Right renal pelvis (tissue), 4 donors: ENCODE measurements around the gene EXT2. TPM values are rescaled to one million over a fixed set of nuclear protein-coding genes. Genes with fewer than 3 reads are reported as not detected.

Experiments used
- DNase-seq, 4 donors: peaks; one replicate each; pipeline ENCODE4 v3.0.0-alpha.2; 2013; ENCODE audit warnings: low read depth in 4 of 4, low spot score in 3 of 4, missing footprints in 1 of 4
- polyA plus RNA-seq, 4 donors: library from polyadenylated mRNA; unstranded; fragments of 120-200 nt; gene quantifications; one replicate each; pipeline ENCODE4 v1.2.1, GENCODE V29; 2013; ENCODE audit not compliant: insufficient read length in 4 of 4

Gene EXT2
- polyA plus RNA-seq, 4 donors, result 71.2 to 78.2 (median 74.4) TPM

- DNase-seq, result no peak
Observed at GRCh38 chr11:44083906-44084305, 11.6 kb upstream of the EXT2 start.

DNA sequence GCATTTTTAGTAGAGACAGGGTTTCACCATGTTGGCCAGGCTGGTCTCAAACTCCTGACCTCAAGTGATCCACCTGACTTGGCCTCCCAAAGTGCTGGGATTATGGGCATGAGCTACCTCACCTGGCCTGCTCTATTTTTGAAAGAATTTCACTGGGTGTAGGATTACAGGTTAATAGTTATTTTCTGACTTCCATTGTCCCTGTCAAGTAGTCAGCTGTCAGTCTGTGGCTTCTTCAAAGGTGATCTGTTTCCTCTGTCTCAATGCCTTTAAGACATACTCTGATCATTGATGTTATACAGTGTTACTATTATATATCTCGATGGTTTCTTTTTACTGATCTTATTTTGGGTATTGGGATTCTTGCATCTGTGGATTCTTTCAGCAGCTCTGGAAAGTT lies 10.1 kb upstream of the EXT2 start:
- DNase-seq, result no peak

DNA sequence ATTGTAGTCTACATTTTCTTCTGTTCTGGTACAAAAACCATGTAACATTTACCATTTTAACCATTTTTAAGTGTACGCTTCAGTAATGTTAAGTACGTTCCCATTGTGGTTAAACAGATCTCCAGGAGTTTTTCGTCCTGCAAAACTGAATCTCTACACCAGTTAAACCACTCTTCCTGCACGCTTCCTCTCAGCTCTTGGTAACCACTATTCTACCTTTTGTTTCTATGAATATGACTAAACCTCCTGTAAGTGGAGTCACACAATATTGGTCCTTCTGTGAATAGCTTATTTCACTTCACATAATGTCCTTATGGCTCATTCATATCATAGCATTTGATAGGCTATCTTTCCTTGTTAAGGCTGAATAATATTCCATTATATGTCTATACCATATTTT lies 7.1 kb upstream of the EXT2 start:
- no peak for DNase-seq

GRCh38 chr11:44088871-44089270 lies 6.6 kb upstream of the EXT2 start:
- DNase-seq, result no peak

DNA sequence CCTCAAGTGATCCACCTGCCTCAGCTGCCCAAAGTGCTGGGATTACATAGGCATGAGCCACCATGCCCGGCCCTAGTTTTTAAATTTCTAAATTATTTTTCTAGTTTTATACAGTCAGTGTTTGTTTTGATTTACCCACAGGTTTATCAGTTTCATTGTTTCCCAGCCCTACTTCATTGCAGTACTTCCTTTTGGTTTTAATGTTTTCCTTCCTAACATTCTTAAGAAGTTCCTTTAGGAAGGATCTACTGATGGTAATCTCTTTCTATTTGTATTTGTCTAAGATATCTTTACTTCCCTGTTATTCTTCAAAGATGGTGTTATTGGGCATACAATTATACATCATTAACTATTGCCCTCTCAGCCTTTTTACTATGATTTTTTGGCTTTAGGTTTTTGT lies 4.9 kb upstream of the EXT2 start:
- no peak for DNase-seq

DNA sequence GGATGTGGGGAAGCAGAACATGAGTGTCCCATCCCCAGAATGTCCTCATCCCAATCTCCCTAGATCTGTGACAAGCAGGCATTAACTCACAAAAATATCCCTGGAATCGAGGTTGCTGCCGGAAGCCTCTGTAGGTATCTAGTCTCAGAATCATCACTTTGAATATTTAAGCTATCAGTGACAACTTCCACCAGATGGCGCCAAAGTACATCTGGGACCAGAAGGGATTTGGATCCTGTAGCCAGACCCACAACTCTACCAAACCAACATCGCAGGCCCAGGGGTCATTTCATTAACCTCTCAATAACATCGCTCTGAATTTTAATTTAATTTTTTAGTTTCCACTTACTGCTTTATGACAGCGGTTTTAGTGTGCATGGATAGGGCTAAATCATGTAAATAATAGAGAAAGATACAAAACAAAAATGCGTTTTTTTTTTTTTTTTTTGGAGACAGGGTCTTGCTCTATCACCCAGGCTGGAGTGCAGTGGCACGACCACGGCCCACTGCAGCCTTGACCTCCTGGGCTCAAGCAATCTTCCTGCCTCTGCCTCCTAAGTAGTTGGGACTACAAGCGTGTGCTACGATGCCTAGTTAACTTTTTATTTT lies 1.1 kb upstream of the EXT2 start:
- peak; percentile 59 to 72 (median 68) for DNase-seq

GRCh38 chr11:44096360-44097185 lies 1.1 kb downstream of the EXT2 start:
- DNase-seq, result no peak

DNA sequence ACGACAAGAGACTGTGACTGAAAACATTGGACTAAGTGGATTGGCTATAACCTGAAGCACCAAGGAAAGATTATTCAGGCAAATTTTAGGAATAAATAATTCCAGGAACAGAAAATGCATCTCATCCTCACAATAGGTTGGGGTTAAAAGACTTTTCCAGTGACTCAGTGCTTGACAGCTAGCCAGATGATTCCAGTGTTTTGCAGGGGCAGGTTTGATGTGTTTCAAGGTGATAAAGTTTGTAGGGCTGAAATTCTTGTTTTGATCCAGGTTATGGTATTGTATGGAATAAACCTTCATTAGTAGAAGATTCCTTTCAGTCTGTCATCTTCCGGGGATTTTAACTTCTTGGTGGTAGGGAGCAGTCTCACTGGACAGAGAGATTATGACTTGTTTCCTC lies 2.3 kb downstream of the EXT2 start:
- DNase-seq, result no peak

DNA sequence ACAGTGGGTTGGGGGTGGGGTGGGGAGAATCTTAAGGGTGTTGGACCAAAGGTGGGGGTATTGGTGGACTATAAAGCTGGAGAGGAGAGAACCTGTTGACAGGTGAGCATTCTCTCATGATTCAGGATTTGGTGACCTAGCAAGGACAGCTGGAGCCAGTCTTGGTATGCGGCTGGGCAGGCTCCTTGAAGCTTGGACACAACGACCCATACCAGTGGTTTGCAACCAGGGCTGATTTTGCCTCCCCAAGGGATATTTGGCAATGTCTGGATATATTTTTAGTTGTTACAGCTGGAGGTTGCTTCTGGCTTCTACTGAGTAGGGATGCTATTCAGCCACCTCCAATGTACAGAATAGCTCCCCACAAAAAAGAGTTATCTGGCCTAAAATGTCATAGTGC lies 5.6 kb downstream of the EXT2 start:
- DNase-seq, result no peak

DNA sequence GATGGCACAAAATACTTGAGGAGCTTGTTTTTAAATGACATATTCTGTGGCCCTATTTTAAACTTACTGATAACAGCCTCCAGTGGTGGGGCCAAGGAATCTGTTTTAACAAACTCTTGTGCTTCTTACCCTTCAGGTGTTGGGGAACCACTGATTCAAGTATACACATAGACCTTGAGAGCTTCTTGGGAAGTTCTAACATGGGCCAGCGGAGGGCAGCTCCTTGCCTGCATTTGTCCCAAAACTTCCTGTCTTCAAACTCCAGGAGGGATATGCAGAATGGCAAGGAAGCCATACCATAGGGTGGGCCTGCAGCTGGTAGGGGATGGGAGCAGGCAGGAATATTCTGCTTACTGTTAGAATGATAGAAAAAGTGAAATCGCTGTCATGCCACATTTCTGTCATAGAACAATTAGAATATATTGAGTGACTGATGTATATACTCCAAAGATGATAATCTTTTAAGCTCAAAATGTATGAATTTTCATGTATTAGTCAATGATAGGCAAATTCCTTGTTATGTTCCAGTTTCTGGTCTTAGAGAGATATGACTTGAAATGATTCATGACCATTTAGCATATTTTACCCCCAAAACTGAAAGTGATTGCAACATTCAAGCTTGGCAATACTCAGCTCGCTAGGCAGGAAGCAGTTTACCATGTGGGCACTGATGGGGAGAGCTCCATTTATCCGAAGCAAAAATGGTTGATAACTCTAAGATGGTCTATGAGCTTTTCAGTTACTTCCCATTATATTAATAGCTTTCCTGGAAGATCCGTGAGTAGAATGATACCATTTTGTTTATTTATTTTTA lies 9.2 kb downstream of the EXT2 start:
- DNase-seq, result no peak

DNA sequence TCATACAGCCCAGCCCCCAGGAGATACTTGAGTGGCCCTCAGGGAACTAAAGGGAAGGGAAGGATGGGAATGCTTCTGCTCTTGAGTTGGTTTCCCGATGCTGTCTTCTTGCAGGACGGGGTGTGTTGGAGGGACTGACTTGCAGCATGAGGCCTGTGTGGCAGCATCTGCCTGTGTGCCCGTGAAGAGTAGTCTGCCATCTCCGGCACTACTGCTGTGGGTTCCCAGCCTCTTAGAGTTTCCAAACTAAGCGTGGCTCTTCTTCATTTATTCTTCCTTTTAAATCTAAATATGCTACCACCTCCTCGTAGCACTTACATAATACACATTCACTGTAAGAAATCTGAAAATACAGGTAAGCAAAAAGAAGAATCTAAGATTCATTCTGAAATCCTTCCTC lies 12.8 kb downstream of the EXT2 start:
- no peak for DNase-seq

DNA sequence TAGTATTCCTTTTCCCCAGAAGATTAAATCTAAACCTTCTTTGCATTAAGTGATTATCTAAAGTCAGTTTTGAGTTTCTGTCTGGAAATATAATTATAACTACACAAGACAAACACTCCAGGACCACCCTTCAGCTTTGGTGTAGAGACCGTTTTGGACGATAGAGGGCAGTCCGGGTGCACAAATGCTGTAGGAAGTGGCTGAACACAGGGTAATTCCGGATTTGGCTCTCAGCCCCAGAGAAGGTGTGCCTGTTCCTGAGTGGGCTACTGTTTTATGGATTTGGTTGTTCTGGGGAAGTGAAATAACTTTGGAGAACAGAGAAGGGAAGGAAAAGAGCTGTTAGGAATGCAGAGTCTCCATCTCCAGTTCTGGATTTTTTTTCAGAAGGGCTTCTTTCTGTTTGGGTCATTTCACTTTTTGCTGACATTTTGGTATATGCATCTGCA lies 14.8 kb downstream of the EXT2 start:
- peak; percentile 20 to 37 (median 26) for DNase-seq

DNA sequence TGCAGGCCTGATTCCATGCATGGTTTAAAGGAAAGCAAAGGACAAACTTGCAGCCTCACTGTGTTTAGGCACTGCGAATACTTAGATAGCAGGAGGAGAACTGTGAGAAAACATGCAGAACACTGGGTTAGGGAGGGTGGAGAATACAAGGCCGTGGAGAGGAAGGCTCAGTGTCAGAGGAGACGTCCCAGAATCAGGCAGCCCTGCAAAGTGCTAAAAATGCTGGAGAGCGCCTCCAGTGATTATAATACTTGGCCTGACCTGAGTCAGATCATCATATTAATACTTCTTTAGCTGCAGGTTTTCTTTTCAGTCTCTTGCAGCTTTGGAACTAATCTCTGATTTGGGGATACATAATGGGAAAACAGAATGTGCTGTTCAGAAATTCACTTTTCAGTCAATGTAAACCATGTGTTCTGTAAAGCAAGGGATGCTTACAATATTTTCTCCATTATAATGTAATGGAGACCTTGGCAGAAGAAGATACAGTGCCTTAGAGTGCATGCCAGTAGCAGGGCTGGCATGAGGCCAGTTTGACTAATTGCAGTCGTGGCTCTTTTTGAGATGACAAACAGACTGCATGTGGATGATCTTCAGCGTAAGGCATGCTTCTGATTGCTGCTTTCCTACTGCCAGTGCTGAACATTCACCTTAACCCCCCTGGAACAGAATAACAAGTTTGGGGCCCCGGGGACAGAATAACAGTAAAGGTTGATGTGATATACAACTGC lies 16.8 kb downstream of the EXT2 start:
- DNase-seq, result no peak

- DNase-seq, result no peak
Observed at GRCh38 chr11:44113018-44113417, 17.5 kb downstream of the EXT2 start.

GRCh38 chr11:44113572-44113971 lies 18.1 kb downstream of the EXT2 start:
- no peak for DNase-seq

GRCh38 chr11:44116234-44116830 lies 20.9 kb downstream of the EXT2 start:
- no peak for DNase-seq

GRCh38 chr11:44120169-44120568 lies 24.7 kb downstream of the EXT2 start:
- no peak for DNase-seq

DNA sequence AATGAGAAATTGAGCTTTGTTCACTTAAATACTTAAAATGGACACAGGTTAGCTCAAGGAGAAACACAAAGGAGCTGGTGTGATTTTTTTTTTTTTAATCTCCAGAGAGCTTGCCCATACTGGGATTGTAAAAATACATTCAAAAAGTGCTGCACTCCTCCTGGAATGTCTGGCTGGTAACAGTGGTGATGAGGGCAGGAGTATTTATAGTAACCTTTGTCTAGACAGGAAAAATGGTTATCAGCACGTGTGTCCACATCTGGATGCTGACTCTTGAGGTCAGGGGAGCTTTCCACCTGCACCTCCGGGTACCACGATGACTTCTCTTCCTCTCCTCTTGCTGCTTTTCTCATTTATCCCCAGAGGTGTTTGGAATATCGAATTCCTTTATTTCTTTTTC lies 30.1 kb downstream of the EXT2 start:
- no peak for DNase-seq

DNA sequence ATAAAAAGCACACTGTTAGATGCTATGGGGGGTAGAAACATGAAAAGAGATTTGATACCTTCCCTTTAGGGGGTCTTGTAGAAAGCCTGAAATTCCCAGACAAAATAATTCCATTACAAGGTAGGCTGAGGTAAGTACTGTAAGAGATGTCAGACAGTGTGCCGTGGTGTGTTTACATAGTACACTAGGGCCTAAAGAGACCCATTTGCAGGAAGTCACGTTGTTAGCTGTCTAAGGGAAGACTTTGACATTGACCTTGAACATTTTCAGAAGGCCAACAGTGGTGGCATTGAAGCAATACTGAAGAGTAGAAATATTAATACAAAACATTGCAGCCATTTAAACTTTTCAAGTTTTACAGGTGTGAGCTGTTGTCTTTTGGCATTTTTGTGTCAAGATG lies 30.8 kb downstream of the EXT2 start:
- DNase-seq, result no peak

GRCh38 chr11:44127130-44127529 lies 31.7 kb downstream of the EXT2 start:
- no peak for DNase-seq
